ENCODE measurements around the gene NRF1.

Gene NRF1

GRCh38 chr7:129750501-129750900, 139.0 kb downstream of the NRF1 start:
- no CpG with 5 or more reads among the region's 3 CpGs for WGBS (ENCODE audit: insufficient coverage, insufficient read length)

DNA sequence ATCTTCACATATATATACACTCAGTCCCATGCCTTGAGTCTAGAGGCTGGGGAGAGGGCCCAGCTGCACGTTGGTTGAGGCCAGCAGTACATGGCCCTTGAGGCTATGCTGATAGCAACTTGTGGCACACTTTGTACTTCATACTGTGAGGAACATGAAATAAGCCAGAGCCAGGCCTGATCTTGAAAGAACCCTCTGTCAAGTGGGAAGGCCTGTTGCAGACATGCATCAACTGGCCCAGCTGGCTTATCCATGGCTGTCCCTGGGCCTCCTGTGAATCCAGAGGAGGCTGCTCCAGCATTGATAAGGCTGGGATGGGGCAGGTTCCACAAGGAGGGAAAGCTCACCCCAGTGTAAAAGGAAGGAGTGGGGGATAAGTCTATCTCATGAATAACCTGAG, 140.4 kb downstream of the NRF1 start:
- H3K27me3 ChIP-seq (ENCODE audit: control insufficient read depth, insufficient read depth, low read length), result no peaks in the 10 kb centered on the region
- DNase-seq (ENCODE audit: low read depth, low spot score), result no peak
- no peaks in the 10 kb centered on the region for H3K9me3 ChIP-seq (ENCODE audit: control insufficient read depth, insufficient read depth, low read length)
- no peaks in the 10 kb centered on the region for H3K36me3 ChIP-seq (ENCODE audit: control insufficient read depth, insufficient read depth, low read length)
- WGBS (ENCODE audit: insufficient coverage, insufficient read length), result no CpG with 5 or more reads among the region's 1 CpG
- H3K4me1 ChIP-seq (ENCODE audit: control insufficient read depth, insufficient read depth, low read length), result peaks cover 2% of the 10 kb centered on the region; the same call in 1 of the 2 replicates
- H3K27ac ChIP-seq (ENCODE audit: low read length), result no peak overlapping the region
- H3K4me3 ChIP-seq (ENCODE audit: low read length), result no peak overlapping the region

More at GRCh38 chr7:129750501-129750900, 139.0 kb downstream of the NRF1 start:
- H3K9me3 ChIP-seq (ENCODE audit: control insufficient read depth, insufficient read depth, low read length), result no peaks in the 10 kb centered on the region
- H3K36me3 ChIP-seq (ENCODE audit: control insufficient read depth, insufficient read depth, low read length), result no peaks in the 10 kb centered on the region
- H3K4me1 ChIP-seq (ENCODE audit: control insufficient read depth, insufficient read depth, low read length), result no peaks in the 10 kb centered on the region
- no peak for DNase-seq (ENCODE audit: low read depth, low spot score)
- H3K27ac ChIP-seq (ENCODE audit: low read length), result no peak overlapping the region
- no peaks in the 10 kb centered on the region for H3K27me3 ChIP-seq (ENCODE audit: control insufficient read depth, insufficient read depth, low read length)
- no peak overlapping the region for H3K4me3 ChIP-seq (ENCODE audit: low read length)

GRCh38 chr7:129752760-129753159, 141.2 kb downstream of the NRF1 start:
- H3K9me3 ChIP-seq (ENCODE audit: control insufficient read depth, insufficient read depth, low read length), result no peaks in the 10 kb centered on the region
- H3K27me3 ChIP-seq (ENCODE audit: control insufficient read depth, insufficient read depth, low read length), result no peaks in the 10 kb centered on the region
- peaks cover 2% of the 10 kb centered on the region; the same call in 1 of the 2 replicates for H3K4me1 ChIP-seq (ENCODE audit: control insufficient read depth, insufficient read depth, low read length)
- no peak overlapping the region for H3K4me3 ChIP-seq (ENCODE audit: low read length)
- WGBS (ENCODE audit: insufficient coverage, insufficient read length), result no CpG with 5 or more reads among the region's 6 CpGs
- no peak overlapping the region for H3K27ac ChIP-seq (ENCODE audit: low read length)
- no peak for DNase-seq (ENCODE audit: low read depth, low spot score)
- no peaks in the 10 kb centered on the region for H3K36me3 ChIP-seq (ENCODE audit: control insufficient read depth, insufficient read depth, low read length)

DNA sequence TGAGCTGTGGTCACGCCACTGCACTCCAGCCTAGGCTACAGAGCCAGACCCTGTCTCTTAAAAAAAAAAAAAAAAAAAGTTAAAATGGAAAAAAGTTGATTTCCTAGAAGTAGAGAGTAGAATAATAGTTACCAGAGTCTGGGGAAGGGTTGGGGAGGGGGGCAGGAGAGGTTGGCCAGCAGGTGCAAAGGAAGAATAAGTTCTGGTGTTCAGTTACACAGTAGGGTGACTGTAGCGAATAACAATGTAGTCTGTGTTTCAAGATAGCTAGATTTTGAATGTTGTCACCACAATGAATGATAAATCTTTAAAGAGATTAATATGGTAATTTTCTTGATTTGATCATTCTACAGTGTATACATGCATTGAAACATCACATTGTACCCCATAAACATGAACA, 142.9 kb downstream of the NRF1 start:
- Histone ChIP-seq H3K27me3 (ENCODE audit: control insufficient read depth, insufficient read depth, low read length) (no peaks in the 10 kb centered on the region), H3K4me1 (ENCODE audit: control insufficient read depth, insufficient read depth, low read length) (peaks cover 2% of the 10 kb centered on the region; the same call in 1 of the 2 replicates), H3K9me3 (ENCODE audit: control insufficient read depth, insufficient read depth, low read length) (no peaks in the 10 kb centered on the region), H3K27ac (ENCODE audit: low read length) (no peak overlapping the region), H3K4me3 (ENCODE audit: low read length) (no peak overlapping the region), H3K36me3 (ENCODE audit: control insufficient read depth, insufficient read depth, low read length) (no peaks in the 10 kb centered on the region)
- no peak for DNase-seq (ENCODE audit: low read depth, low spot score)
- no CpG with 5 or more reads among the region's 2 CpGs for WGBS (ENCODE audit: insufficient coverage, insufficient read length)

DNA sequence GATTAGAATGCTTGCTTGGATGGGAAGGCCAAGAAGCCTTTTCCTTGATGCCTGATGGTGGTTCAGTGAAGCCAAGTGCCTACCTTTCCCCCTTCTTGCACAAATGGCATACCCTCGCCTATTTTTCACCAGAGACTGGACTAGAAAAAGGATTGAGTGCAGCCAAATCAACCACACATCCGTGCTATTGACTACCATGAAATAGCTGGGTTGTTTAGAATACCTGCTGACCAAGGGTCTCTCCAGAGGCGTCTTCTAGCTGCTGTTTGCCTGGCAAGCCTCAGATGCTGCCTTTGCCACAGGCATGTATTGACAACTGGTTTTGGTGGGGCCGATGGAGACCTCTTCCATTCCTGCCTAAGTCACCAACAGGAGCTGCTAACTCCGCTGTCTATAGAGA, 146.5 kb downstream of the NRF1 start:
- no peak overlapping the region for H3K27ac ChIP-seq (ENCODE audit: low read length)
- no peak for DNase-seq (ENCODE audit: low read depth, low spot score)
- H3K27me3 ChIP-seq (ENCODE audit: control insufficient read depth, insufficient read depth, low read length), result no peaks in the 10 kb centered on the region
- no peaks in the 10 kb centered on the region for H3K36me3 ChIP-seq (ENCODE audit: control insufficient read depth, insufficient read depth, low read length)
- no peaks in the 10 kb centered on the region for H3K9me3 ChIP-seq (ENCODE audit: control insufficient read depth, insufficient read depth, low read length)
- no CpG with 5 or more reads among the region's 5 CpGs for WGBS (ENCODE audit: insufficient coverage, insufficient read length)
- peaks cover 2% of the 10 kb centered on the region; the same call in 1 of the 2 replicates for H3K4me1 ChIP-seq (ENCODE audit: control insufficient read depth, insufficient read depth, low read length)
- no peak overlapping the region for H3K4me3 ChIP-seq (ENCODE audit: low read length)

GRCh38 chr7:129762387-129762969, 151.0 kb downstream of the NRF1 start:
- WGBS (ENCODE audit: insufficient coverage, insufficient read length), result no CpG with 5 or more reads among the region's 52 CpGs
- Histone ChIP-seq H3K36me3 (ENCODE audit: control insufficient read depth, insufficient read depth, low read length) (no peaks in the 10 kb centered on the region), H3K27ac (ENCODE audit: low read length) (no peak overlapping the region), H3K4me3 (ENCODE audit: low read length) (no peak overlapping the region), H3K9me3 (ENCODE audit: control insufficient read depth, insufficient read depth, low read length) (no peaks in the 10 kb centered on the region), H3K27me3 (ENCODE audit: control insufficient read depth, insufficient read depth, low read length) (no peaks in the 10 kb centered on the region), H3K4me1 (ENCODE audit: control insufficient read depth, insufficient read depth, low read length) (no peaks in the 10 kb centered on the region; the same call in 1 of the 2 replicates)
- DNase-seq (ENCODE audit: low read depth, low spot score), result no peak

GRCh38 chr7:129764247-129765084, 152.9 kb downstream of the NRF1 start:
- no peak overlapping the region for H3K4me3 ChIP-seq (ENCODE audit: low read length)
- WGBS (ENCODE audit: insufficient coverage, insufficient read length), result no CpG with 5 or more reads among the region's 7 CpGs
- DNase-seq (ENCODE audit: low read depth, low spot score), result no peak

DNA sequence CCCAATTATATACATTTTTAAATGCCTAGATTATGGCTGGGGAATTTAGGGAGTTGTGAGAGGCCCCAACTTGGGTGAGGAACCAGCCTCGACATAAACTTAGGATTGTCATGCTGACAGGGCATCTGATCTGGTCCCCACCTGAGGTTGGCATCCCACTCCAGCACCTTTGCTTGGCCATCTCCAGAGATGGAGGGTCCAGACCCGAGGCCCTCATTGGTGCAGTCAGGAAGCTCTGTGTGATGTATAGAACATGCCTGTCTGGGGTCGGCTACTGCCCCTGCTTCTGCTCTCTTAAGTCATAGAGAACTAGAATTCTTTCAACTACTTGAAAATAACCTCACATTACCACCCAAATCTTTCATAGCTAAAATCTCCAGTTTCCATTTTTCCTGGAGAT, 153.8 kb downstream of the NRF1 start:
- H3K27me3 ChIP-seq (ENCODE audit: control insufficient read depth, insufficient read depth, low read length), result no peaks in the 10 kb centered on the region
- no CpG with 5 or more reads among the region's 3 CpGs for WGBS (ENCODE audit: insufficient coverage, insufficient read length)
- H3K36me3 ChIP-seq (ENCODE audit: control insufficient read depth, insufficient read depth, low read length), result 0 out of 2 replicates have a peak, but pooled peaks cover 4% of the 10 kb centered on the region
- no peaks in the 10 kb centered on the region; the same call in 1 of the 2 replicates for H3K4me1 ChIP-seq (ENCODE audit: control insufficient read depth, insufficient read depth, low read length)
- no peak for DNase-seq (ENCODE audit: low read depth, low spot score)
- H3K9me3 ChIP-seq (ENCODE audit: control insufficient read depth, insufficient read depth, low read length), result no peaks in the 10 kb centered on the region
- H3K4me3 ChIP-seq (ENCODE audit: low read length), result no peak overlapping the region
- no peak overlapping the region for H3K27ac ChIP-seq (ENCODE audit: low read length)

More at GRCh38 chr7:129764247-129765084, 152.9 kb downstream of the NRF1 start:
- H3K27me3 ChIP-seq (ENCODE audit: control insufficient read depth, insufficient read depth, low read length), result no peaks in the 10 kb centered on the region
- no peaks in the 10 kb centered on the region for H3K9me3 ChIP-seq (ENCODE audit: control insufficient read depth, insufficient read depth, low read length)
- no peaks in the 10 kb centered on the region; the same call in 1 of the 2 replicates for H3K4me1 ChIP-seq (ENCODE audit: control insufficient read depth, insufficient read depth, low read length)
- H3K36me3 ChIP-seq (ENCODE audit: control insufficient read depth, insufficient read depth, low read length), result 0 out of 2 replicates have a peak, but pooled peaks cover 4% of the 10 kb centered on the region
- no peak overlapping the region for H3K27ac ChIP-seq (ENCODE audit: low read length)

- Histone ChIP-seq H3K4me3 (ENCODE audit: low read length) (no peak overlapping the region), H3K27ac (ENCODE audit: low read length) (no peak overlapping the region), H3K9me3 (ENCODE audit: control insufficient read depth, insufficient read depth, low read length) (no peaks in the 10 kb centered on the region), H3K27me3 (ENCODE audit: control insufficient read depth, insufficient read depth, low read length) (no peaks in the 10 kb centered on the region), H3K4me1 (ENCODE audit: control insufficient read depth, insufficient read depth, low read length) (peaks cover 9% of the 10 kb centered on the region), H3K36me3 (ENCODE audit: control insufficient read depth, insufficient read depth, low read length) (0 out of 2 replicates have a peak, but pooled peaks cover 4% of the 10 kb centered on the region)
- no peak for DNase-seq (ENCODE audit: low read depth, low spot score)
- WGBS (ENCODE audit: insufficient coverage, insufficient read length), result no CpG with 5 or more reads among the region's 12 CpGs
Measured at GRCh38 chr7:129767120-129768015, 155.8 kb downstream of the NRF1 start.
